GM19239 (cell line): ENCODE measurements around the gene ACOX3.

ENCODE experiments used
- DNase-seq: peaks from one replicate; pipeline ENCODE4 v3.0.0; 2011; ENCODE audit warnings: low spot score; ENCODE audit not compliant: insufficient read length
- FAIRE-seq: peaks from 2 replicates; lab custom pipeline; 2011; peaks lifted over from hg19 to GRCh38; lab: Jason Lieb, UNC

Gene ACOX3

GRCh38 chr4:8378101-8378724, 62.3 kb downstream of the ACOX3 start:
- no peak for FAIRE-seq
- DNase-seq: no peak

DNA sequence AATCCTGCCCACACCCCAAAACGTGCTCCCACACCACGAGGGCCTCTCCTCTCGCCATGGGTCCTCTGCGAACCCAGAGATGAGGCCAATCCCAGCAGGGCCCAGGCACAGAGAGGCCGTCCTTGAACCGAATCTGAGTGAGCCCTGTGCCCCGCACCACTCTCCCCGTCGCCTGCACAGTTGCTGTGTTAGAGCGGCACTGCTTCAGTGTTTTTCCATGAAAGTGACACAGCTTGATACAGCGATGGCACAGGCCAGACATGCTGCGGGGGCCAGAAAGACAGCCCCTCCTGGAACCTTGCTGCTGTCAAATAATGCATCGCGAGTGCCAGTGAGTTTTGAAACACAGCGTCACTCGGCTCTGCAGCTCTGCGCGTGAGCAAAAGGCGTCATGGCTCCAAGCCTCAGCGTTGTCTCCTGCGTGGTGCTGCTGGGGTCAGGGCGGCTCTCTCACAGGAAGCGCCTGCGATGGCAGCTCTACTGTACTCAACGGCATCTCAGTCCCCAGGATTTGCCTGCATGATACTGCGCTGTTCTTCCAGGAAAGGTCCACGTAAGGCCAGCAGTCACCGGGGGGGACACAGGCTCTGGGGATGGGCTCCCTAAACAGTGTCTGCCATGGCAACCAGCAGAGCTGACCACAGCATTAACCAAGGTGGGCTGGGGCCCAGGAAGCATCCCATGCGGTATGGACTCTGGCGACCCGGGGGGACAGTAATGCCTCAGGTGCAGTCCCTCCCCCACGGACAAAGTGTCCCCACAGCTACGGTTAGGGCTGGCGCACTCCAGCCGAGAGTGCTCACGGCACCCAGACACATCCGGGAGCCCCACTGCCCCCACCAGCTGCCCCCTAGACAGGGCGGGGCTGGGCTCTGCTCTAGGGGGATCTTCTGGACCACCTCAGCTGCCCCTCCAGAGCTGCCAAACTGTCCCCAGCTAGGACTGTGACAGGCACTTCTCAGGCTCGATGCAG, 63.1 kb downstream of the ACOX3 start:
- no peak for FAIRE-seq
- no peak for DNase-seq

- DNase-seq: no peak
- FAIRE-seq: no peak
Observed at GRCh38 chr4:8376361-8377102, 64.0 kb downstream of the ACOX3 start.

GRCh38 chr4:8374851-8375649, 65.5 kb downstream of the ACOX3 start:
- DNase-seq (no peak), FAIRE-seq (no peak)

- no peak for FAIRE-seq
Observed at GRCh38 chr4:8373973-8374545, 66.5 kb downstream of the ACOX3 start.

DNA sequence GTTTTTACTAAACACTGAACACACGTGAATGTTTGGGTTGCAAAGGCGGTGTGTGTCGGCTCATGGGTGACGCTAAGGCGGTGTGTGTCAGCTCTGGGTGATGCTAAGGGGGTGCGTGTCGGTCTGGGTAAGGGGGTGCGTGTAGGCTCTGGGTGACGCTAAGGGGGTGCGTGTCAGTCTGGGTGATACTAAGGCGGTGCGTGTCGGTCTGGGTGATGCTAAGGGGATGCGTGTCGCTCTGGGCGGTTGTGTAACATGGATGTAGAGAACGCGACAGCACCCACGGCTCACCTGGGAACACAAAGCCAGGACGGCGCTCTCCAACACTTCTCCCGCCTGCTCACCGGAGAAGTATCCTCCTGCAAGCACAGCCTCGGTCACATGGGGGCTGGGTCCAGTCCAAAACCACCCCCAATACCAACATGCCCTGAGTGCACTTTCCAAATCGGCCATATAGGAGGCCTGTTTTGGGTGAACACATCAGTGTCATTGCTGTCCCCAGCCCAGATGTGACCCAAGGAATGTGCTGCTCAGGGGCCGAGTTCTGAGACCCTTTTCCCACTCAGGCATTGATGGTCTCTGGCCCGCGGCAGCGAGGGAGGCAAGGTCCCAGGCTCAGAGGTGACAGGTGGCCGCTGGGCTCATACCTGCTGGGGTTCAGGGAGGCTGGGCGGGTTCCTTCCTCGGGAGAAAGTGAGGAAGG, 67.1 kb downstream of the ACOX3 start:
- DNase-seq (no peak), FAIRE-seq (no peak)

More at GRCh38 chr4:8373973-8374545, 66.5 kb downstream of the ACOX3 start:
- no peak for DNase-seq

GRCh38 chr4:8372506-8372905, 68.0 kb downstream of the ACOX3 start:
- FAIRE-seq (no peak), DNase-seq (no peak)

DNA sequence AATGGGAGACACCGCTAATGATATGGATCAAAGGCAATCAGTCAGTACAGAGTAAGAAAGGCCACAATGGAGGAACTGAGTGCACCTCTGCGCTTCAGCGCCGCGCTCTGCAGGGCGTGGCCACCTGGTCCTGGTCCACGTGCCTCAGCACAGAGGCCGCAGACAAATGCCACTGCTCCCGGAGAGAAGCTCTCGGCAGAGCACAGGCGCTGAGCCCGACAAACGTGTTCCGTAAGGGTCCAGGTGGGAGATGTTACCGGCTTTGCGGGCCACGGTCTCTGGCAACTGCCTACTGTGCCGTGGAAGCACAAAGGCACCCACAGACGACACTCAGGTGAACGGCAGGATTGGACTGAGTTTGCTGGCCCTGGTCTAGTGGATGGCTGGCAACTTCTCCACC, 68.9 kb downstream of the ACOX3 start:
- FAIRE-seq (no peak), DNase-seq (no peak)

DNA sequence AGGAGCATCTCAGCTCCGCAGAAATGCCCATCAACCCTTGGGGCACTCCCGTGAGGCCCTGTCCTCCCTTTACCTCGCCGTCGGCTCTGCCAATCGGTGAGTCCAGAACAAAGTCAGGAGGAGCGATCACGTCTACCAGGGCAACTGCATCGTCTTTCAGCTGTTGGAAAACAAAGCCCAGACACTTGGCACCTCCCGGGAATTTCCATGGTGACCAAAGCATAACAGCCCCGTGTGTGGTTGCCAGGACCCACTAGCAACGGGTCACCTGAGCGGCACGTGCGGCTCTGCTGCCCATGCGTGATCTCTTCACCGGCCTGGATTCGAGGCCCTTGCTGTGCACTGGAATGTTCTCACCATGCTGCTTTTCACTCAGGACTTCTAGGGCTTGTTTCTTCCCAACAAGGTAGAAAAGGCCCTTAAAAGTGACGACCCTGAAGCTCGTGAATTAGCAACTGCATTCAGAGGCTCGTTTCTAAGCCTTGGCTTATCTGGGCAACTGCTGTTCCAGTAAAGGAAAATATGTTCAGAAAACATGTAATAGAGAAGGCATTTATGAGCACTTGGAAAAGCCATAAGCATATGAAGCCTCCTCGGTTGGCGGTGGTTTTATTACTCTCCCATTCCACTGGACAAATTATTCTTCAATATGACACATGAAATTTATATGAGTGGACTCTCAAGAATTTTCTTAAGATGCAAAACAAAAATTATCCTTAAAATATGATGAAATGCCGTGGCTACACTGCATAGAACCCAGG, 69.5 kb downstream of the ACOX3 start:
- FAIRE-seq (no peak), DNase-seq (no peak)

GRCh38 chr4:8370106-8370787, 70.3 kb downstream of the ACOX3 start:
- FAIRE-seq: no peak

GRCh38 chr4:8369426-8370105, 71.0 kb downstream of the ACOX3 start:
- DNase-seq (no peak), FAIRE-seq (no peak)

More at GRCh38 chr4:8370106-8370787, 70.3 kb downstream of the ACOX3 start:
- DNase-seq: no peak

GRCh38 chr4:8368998-8369397, 71.5 kb downstream of the ACOX3 start:
- DNase-seq: no peak
- FAIRE-seq: no peak

DNA sequence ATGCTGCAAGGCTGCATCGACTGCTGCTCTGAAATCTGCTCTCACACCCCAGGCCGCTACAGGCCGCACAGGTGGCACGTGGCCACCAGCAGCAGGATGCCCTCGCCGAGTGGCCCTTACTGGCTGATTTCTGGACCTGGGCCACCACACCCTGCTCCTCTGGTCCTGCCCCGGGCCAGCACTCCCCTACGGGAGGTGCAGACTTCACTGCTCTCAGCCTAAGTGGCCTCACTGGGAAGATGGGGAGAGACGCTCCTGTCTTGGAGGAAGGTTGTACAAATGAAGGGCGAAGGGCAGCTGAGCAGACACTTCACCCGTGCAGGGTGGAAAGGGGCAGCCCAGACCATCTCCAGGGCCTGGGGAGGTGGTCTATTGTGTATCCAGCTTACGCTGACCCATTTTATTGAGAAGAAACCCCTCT, 72.5 kb downstream of the ACOX3 start:
- DNase-seq (no peak), FAIRE-seq (no peak)

DNA sequence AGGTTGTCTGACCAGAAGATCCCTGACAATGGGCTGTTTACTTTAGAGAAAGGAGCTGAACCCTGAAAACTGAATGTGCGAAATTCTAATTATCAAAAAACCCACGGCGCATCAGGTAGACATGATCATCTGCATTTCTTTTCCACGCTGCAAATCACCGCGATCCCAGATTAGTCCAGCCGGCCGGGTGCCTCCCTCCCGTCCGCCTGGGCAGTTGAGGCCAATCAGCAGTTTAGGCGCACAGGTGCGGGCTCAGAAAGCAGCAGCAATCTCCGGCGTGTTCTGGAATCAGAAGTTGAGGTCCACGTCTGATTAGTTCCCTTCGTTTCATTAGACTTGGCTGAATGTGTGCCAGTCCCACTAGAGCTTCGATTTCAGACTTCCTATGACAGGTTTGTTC, 73.9 kb downstream of the ACOX3 start:
- DNase-seq (no peak), FAIRE-seq (no peak)

DNA sequence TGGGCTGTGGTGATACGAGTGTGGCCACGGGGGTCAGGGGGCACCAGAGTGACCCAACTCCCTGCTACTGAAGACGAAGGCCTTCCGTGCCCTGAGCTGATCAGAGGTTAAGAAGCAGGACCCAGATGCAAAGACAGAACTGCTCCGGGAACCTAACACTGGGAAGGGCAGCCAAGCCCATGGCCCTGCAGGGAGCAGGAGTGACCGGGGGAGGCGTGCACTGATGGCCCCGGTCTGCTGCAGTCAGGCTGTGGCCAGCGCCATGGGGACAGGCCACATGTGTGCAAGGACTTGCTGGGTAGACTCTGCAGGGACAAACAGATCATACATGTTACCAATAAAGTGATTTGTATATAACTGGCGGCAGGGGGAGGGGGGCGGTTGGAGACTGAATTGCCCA, 74.6 kb downstream of the ACOX3 start:
- no peak for DNase-seq
- FAIRE-seq: no peak

DNA sequence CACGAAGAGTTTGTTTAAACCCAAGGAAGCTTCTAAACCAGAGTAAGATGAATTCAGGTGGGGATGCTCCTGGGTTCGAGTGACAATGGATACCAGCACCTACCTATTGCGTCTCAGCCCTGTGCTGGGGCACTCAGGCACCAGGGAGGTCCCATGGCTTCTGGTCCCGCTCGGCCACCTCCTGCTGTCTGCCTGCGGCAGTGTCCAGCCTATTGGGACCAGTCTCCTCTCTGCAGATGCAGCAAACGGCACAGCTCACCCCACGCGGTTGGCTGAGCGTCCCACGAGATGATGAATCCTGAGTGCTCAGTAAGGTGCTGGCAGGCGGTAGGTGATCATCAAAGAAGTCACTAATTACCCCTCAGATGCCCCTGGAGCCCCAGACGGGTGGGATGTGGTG, 75.2 kb downstream of the ACOX3 start:
- DNase-seq (no peak), FAIRE-seq (no peak)

GRCh38 chr4:8364848-8365350, 75.6 kb downstream of the ACOX3 start:
- no peak for FAIRE-seq

More at GRCh38 chr4:8364848-8365350, 75.6 kb downstream of the ACOX3 start:
- DNase-seq: no peak
